ENCODE measurements around the gene DNAI2.

GRCh38 chr17:74324521-74324920 lies 50.5 kb downstream of the DNAI2 start:
- TF ChIP-seq POLR2A (IDR thresholded peaks at IDR 0.05; ENCODE audit: low read depth, low read length) (no peak), TAF1 (IDR thresholded peaks at IDR 0.05; ENCODE audit: borderline replicate concordance, low read depth, low read length) (no peak), POLR2AphosphoS5 (IDR thresholded peaks at IDR 0.05; ENCODE audit: low read depth, low read length) (no peak)
